GM12875 (cell line): ENCODE measurements around the gene STRA8.

Experiments used
- H3K4me3 ChIP-seq: one replicate; pipeline ENCODE4 v1.5.1; 2011; ENCODE audit warnings: low read depth, low read length, control low read depth
- CTCF ChIP-seq: IDR thresholded peaks from 2 replicates; pipeline ENCODE4 v1.5.1; 2011; ENCODE audit warnings: low read depth, mild to moderate bottlenecking, control low read depth, inconsistent platforms, low read length, moderate library complexity, borderline replicate concordance; ENCODE audit not compliant: insufficient read depth

STRA8 gene

GRCh38 chr7:135233570-135233969, at the start of gene STRA8:
Gene STRA8, plus strand, starts transcription at chr7:135233838. Its CDS starts 6,687 bp downstream, at chr7:135240525.
- no peak for TF ChIP-seq CTCF
- H3K4me3 ChIP-seq: no peak within 1 kb of the TSS

GRCh38 chr7:135184254-135184841, 49.3 kb upstream of the STRA8 start:
- H3K4me3 ChIP-seq: no peak overlapping the region
- no peak for TF ChIP-seq CTCF

- H3K4me3 ChIP-seq: no peak overlapping the region
- no peak for TF ChIP-seq CTCF
Observed at GRCh38 chr7:135185471-135186260, 48.0 kb upstream of the STRA8 start.

- H3K4me3 ChIP-seq: no peak overlapping the region
- no peak for TF ChIP-seq CTCF
Observed at GRCh38 chr7:135186261-135186540, 47.4 kb upstream of the STRA8 start.

GRCh38 chr7:135186841-135187253, 46.8 kb upstream of the STRA8 start:
- TF ChIP-seq CTCF: no peak
- peak overlapping the region; percentile 33 for H3K4me3 ChIP-seq

- H3K4me3 ChIP-seq: peak overlapping the region; percentile 40
- no peak for TF ChIP-seq CTCF
Observed at GRCh38 chr7:135188298-135188984, 45.2 kb upstream of the STRA8 start.

GRCh38 chr7:135189221-135189662, 44.4 kb upstream of the STRA8 start:
- no peak for TF ChIP-seq CTCF
- H3K4me3 ChIP-seq: no peak overlapping the region
